Measurements from ENCODE around the gene TNFRSF1A.

DNA sequence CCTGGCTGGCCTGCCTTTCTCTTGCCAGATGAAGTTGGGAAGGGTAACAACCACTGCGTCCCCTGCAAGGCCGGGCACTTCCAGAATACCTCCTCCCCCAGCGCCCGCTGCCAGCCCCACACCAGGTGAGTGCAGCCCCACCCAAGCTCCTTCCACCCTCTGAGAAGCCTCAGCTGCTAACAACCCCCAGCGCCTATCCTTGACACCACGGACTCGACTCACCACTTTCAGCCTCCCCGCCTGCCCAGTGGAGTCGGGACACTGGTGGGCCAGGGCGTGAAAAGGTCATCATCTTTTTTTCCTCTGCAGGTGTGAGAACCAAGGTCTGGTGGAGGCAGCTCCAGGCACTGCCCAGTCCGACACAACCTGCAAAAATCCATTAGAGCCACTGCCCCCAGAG, 44.2 kb upstream of the TNFRSF1A start:
- TF ChIP-seq ATF1 (CRISPR knock-in tag; IDR thresholded peaks at IDR 0.05) (no peak), RAD21 (CRISPR knock-in tag; IDR thresholded peaks at IDR 0.05) (no peak), NFIC (IDR thresholded peaks at IDR 0.05; ENCODE audit: low read length) (no peak)
- TF ChIP-seq, protein P1, sequence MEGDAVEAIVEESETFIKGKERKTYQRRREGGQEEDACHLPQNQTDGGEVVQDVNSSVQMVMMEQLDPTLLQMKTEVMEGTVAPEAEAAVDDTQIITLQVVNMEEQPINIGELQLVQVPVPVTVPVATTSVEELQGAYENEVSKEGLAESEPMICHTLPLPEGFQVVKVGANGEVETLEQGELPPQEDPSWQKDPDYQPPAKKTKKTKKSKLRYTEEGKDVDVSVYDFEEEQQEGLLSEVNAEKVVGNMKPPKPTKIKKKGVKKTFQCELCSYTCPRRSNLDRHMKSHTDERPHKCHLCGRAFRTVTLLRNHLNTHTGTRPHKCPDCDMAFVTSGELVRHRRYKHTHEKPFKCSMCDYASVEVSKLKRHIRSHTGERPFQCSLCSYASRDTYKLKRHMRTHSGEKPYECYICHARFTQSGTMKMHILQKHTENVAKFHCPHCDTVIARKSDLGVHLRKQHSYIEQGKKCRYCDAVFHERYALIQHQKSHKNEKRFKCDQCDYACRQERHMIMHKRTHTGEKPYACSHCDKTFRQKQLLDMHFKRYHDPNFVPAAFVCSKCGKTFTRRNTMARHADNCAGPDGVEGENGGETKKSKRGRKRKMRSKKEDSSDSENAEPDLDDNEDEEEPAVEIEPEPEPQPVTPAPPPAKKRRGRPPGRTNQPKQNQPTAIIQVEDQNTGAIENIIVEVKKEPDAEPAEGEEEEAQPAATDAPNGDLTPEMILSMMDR (CRISPR knock-in tag; IDR thresholded peaks at IDR 0.05) = no peak
- TF ChIP-seq, protein P2, sequence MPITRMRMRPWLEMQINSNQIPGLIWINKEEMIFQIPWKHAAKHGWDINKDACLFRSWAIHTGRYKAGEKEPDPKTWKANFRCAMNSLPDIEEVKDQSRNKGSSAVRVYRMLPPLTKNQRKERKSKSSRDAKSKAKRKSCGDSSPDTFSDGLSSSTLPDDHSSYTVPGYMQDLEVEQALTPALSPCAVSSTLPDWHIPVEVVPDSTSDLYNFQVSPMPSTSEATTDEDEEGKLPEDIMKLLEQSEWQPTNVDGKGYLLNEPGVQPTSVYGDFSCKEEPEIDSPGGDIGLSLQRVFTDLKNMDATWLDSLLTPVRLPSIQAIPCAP (CRISPR knock-in tag; IDR thresholded peaks at IDR 0.05; ENCODE audit: low read depth) = no peak
- TF ChIP-seq, protein P3, sequence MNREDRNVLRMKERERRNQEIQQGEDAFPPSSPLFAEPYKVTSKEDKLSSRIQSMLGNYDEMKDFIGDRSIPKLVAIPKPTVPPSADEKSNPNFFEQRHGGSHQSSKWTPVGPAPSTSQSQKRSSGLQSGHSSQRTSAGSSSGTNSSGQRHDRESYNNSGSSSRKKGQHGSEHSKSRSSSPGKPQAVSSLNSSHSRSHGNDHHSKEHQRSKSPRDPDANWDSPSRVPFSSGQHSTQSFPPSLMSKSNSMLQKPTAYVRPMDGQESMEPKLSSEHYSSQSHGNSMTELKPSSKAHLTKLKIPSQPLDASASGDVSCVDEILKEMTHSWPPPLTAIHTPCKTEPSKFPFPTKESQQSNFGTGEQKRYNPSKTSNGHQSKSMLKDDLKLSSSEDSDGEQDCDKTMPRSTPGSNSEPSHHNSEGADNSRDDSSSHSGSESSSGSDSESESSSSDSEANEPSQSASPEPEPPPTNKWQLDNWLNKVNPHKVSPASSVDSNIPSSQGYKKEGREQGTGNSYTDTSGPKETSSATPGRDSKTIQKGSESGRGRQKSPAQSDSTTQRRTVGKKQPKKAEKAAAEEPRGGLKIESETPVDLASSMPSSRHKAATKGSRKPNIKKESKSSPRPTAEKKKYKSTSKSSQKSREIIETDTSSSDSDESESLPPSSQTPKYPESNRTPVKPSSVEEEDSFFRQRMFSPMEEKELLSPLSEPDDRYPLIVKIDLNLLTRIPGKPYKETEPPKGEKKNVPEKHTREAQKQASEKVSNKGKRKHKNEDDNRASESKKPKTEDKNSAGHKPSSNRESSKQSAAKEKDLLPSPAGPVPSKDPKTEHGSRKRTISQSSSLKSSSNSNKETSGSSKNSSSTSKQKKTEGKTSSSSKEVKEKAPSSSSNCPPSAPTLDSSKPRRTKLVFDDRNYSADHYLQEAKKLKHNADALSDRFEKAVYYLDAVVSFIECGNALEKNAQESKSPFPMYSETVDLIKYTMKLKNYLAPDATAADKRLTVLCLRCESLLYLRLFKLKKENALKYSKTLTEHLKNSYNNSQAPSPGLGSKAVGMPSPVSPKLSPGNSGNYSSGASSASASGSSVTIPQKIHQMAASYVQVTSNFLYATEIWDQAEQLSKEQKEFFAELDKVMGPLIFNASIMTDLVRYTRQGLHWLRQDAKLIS (CRISPR knock-in tag; IDR thresholded peaks at IDR 0.05) = no peak
